A673 (cell line): ENCODE results near the gene DCUN1D4. TPM values are rescaled to one million over a fixed set of nuclear protein-coding genes. Genes with fewer than 3 reads are reported as not detected.

Experiments used
- BruUV-seq: library from RNA; stranded (reverse); fragments of 400-500 nt; replicated peaks from 2 replicates; lab custom pipeline; 2021; lab: Mats Ljungman, UMichigan
- CTCF ChIA-PET: fragments of 300-600 bp; sonication (Branson Sonifier 250); formaldehyde crosslinking; loops from one replicate; lab custom pipeline; 2022; ENCODE audit warnings: antibody characterized with exemption; lab: Charles Lee
- POLR2A ChIA-PET: fragments of 300-600 bp; sonication (Branson Sonifier 250); formaldehyde crosslinking; loops from one replicate; lab custom pipeline; 2022; ENCODE audit warnings: antibody characterized with exemption; ENCODE audit not compliant: low non-redundant PET; lab: Charles Lee
- DNase-seq: peaks from one replicate; pipeline ENCODE4 v3.0.0-alpha.2; 2015; ENCODE audit warnings: low spot score
- H3K27ac ChIP-seq: fragments of 200-600 bp; sonication (generic); 2 replicates; pipeline ENCODE4 v1.5.1; 2016; ENCODE audit warnings: mixed run types, low read depth, mild to moderate bottlenecking, mixed read lengths, antibody characterized with exemption, low read length; ENCODE audit not compliant: poor library complexity, severe bottlenecking
- H3K27me3 ChIP-seq: fragments of 200-600 bp; sonication (generic); replicated peaks from 2 replicates; pipeline ENCODE4 v1.6.1; 2017; ENCODE audit warnings: mixed run types, low read depth, mild to moderate bottlenecking, mixed read lengths, antibody characterized with exemption, low read length; ENCODE audit not compliant: insufficient read depth, poor library complexity
- H3K36me3 ChIP-seq: fragments of 200-600 bp; sonication (generic); 2 replicates; pipeline ENCODE4 v1.6.1; 2016; ENCODE audit warnings: mixed run types, mild to moderate bottlenecking, mixed read lengths, antibody characterized with exemption, low read length; ENCODE audit not compliant: insufficient read depth, poor library complexity, severe bottlenecking
- H3K4me1 ChIP-seq: fragments of 200-600 bp; sonication (generic); 2 replicates; pipeline ENCODE4 v1.6.1; 2017; ENCODE audit warnings: mixed run types, mild to moderate bottlenecking, mixed read lengths, antibody characterized with exemption, low read length; ENCODE audit not compliant: insufficient read depth, poor library complexity, severe bottlenecking
- H3K4me3 ChIP-seq: fragments of 200-600 bp; sonication (generic); 2 replicates; pipeline ENCODE4 v1.5.1; 2016; ENCODE audit warnings: low read depth, mixed run types, mild to moderate bottlenecking, mixed read lengths, low read length; ENCODE audit not compliant: poor library complexity, severe bottlenecking
- H3K9me3 ChIP-seq: fragments of 200-600 bp; sonication (generic); 2 replicates; pipeline ENCODE4 v1.6.1; 2016; ENCODE audit warnings: mixed run types, low read depth, mild to moderate bottlenecking, mixed read lengths, antibody characterized with exemption, low read length; ENCODE audit not compliant: poor library complexity, severe bottlenecking
- CTCF ChIP-seq: fragments of 300-800, 200-600 bp; sonication (generic); conservative IDR thresholded peaks from 2 replicates; pipeline ENCODE4 v1.5.1; 2017; ENCODE audit warnings: low read depth, mild to moderate bottlenecking, antibody characterized with exemption, low read length, moderate library complexity, mixed read lengths
- EZH2 ChIP-seq: fragments of 200-600 bp; sonication (generic); IDR thresholded peaks from 2 replicates; pipeline ENCODE4 v1.6.1; 2017; ENCODE audit warnings: borderline replicate concordance, low read depth, mild to moderate bottlenecking, mixed read lengths, antibody characterized with exemption, low read length; ENCODE audit not compliant: poor library complexity, severe bottlenecking
- intact Hi-C: fragments of 100-400 bp; cut with micrococcal nuclease; formaldehyde crosslinking; loops from one replicate; pipeline ENCODE4 v1.10.0; 2022; ENCODE audit not compliant: unreplicated experiment
- total RNA-seq: library from RNA; stranded (reverse); gene quantifications from 2 replicates; pipeline ENCODE4 v1.2.3, GENCODE V29; 2021

Gene DCUN1D4
- total RNA-seq, 1 experiment from 2014 or later: 21.5 TPM

GRCh38 chr4:51862199-51862598 lies 19.2 kb downstream of the DCUN1D4 start:
- H3K4me1 ChIP-seq: no peaks in the 10 kb centered on the region
- no peak overlapping the region for H3K27ac ChIP-seq
- POLR2A ChIA-PET: no interaction called here
- intact Hi-C loops: no loop called here
- BruUV-seq: no TSS peak
- CTCF ChIA-PET: no interaction called here
- no peaks in the 10 kb centered on the region for H3K36me3 ChIP-seq
- no peak overlapping the region for H3K4me3 ChIP-seq
- no peaks in the 10 kb centered on the region for H3K9me3 ChIP-seq
- DNase-seq: no peak
- TF ChIP-seq CTCF (no peak), EZH2 (no peak)
- no peaks in the 10 kb centered on the region for H3K27me3 ChIP-seq

- DNase-seq: no peak
- TF ChIP-seq CTCF (no peak), EZH2 (no peak)
- Histone ChIP-seq H3K27ac (no peak overlapping the region), H3K4me1 (no peaks in the 10 kb centered on the region), H3K36me3 (no peaks in the 10 kb centered on the region), H3K9me3 (no peaks in the 10 kb centered on the region), H3K27me3 (no peaks in the 10 kb centered on the region), H3K4me3 (no peak overlapping the region)
- POLR2A ChIA-PET: interaction anchor here (0.7 kb wide), 1 partner anchor 13 kb away, joined by 3 read pairs; no protein-coding TSS in a partner anchor
- no TSS peak for BruUV-seq
- intact Hi-C loops: no loop called here
- CTCF ChIA-PET: no interaction called here
Observed at GRCh38 chr4:51862781-51863180, 19.8 kb downstream of the DCUN1D4 start.

GRCh38 chr4:51865717-51866116 lies 22.8 kb downstream of the DCUN1D4 start:
- H3K9me3 ChIP-seq: no peaks in the 10 kb centered on the region
- ChIA-PET CTCF (no interaction called here), POLR2A (no interaction called here)
- TF ChIP-seq CTCF (no peak), EZH2 (no peak)
- DNase-seq: no peak
- intact Hi-C loops: no loop called here
- H3K27me3 ChIP-seq: no peaks in the 10 kb centered on the region
- no TSS peak for BruUV-seq
- H3K36me3 ChIP-seq: no peaks in the 10 kb centered on the region
- H3K27ac ChIP-seq: no peak overlapping the region
- no peak overlapping the region for H3K4me3 ChIP-seq
- no peaks in the 10 kb centered on the region for H3K4me1 ChIP-seq
